Measurements from ENCODE around the gene VAC14.
"Not testable (repeated sequence)": the region's sequence is repeated elsewhere in the genome, so short reads cannot be mapped to it uniquely, and the experiment has no call there.

The VAC14 gene

DNA sequence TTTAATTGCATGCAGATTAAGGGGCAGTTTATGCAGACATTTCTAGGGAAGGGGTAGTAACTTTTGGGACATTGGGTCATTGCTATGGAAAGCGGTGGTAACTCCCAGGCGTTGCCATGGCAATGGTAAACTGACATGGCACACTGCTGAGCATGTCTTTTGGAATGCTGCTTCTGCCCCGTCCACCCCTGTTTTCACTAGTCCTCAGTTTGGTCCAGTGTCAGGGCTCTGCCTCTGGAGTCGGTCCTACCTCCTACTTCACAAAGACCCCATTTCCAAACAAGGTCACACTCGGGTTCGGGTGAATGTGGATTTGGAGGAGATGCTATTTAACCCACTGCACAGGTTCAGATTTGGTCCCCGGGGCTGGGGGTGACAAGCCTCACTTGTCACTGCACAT is 151.7 kb downstream of the VAC14 start:
- in situ Hi-C loops (cut with MboI; ENCODE audit: low sequenced_read_pairs): no loop called here

DNA sequence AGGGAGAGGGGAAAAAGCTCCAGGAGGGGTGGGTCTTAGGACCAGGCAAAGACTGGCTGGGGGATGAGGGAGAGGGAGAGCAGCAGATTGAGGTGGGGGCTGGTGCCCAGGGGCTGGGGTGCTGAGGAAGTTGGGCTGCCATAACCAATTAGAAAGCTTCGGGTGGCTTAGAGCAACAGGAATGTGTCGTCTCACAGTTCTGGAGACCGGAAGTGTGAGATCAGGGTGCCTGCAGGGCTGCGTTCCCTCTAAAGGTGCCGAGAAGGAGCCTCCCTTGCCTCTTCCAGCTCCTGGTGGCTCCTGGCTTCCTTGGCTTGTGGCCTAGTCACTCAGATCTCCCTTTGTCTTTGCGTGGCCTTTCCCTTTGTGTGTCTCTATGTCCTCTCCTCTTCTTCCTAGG is 152.4 kb downstream of the VAC14 start:
- in situ Hi-C loops (cut with MboI; ENCODE audit: low sequenced_read_pairs): no loop called here

DNA sequence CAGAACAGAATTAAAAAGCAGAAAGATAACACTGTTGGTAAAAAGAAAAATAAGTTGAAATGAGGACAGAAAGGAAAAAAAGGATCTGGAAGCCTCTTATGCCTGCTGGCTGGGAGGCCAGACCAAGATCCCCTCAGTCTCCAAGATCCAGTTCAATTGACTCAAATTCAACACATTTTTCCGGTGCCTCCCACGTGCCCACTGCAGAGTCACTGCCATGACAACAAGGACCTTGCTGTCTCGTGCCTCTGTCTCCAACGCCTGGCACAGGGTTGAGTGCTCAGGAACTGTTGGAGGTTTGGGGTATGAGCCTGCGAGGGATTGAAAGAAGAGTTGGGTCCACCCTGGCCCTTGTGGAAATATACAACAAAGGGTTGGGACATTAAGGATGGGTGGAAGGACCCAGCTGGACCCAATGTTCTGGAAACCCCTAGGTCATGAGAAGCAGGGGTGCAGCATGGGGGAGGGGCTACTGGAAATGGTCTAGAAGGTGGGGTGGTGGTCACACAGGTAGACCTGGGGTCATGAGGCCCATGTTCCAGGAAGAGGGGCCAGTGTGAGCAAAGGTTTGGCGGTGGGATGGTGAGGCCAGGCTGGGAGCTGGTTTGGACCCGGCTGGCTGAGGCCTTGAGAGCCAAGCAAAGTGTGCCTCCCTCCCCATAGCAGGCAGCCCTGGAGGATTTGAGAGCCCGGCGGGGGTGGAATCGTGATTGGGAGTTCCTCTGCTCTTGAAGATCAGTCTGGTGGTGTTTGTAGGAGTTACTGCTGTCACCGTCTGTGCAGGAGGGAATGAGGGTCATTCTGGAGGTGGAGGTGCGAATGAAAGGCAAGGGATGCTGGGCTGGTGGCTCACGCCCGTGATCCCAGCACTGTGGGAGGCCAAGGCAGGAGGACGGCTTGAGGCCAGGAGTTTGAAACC is 153.3 kb downstream of the VAC14 start:
- in situ Hi-C loops (cut with MboI; ENCODE audit: low sequenced_read_pairs): no loop called here

DNA sequence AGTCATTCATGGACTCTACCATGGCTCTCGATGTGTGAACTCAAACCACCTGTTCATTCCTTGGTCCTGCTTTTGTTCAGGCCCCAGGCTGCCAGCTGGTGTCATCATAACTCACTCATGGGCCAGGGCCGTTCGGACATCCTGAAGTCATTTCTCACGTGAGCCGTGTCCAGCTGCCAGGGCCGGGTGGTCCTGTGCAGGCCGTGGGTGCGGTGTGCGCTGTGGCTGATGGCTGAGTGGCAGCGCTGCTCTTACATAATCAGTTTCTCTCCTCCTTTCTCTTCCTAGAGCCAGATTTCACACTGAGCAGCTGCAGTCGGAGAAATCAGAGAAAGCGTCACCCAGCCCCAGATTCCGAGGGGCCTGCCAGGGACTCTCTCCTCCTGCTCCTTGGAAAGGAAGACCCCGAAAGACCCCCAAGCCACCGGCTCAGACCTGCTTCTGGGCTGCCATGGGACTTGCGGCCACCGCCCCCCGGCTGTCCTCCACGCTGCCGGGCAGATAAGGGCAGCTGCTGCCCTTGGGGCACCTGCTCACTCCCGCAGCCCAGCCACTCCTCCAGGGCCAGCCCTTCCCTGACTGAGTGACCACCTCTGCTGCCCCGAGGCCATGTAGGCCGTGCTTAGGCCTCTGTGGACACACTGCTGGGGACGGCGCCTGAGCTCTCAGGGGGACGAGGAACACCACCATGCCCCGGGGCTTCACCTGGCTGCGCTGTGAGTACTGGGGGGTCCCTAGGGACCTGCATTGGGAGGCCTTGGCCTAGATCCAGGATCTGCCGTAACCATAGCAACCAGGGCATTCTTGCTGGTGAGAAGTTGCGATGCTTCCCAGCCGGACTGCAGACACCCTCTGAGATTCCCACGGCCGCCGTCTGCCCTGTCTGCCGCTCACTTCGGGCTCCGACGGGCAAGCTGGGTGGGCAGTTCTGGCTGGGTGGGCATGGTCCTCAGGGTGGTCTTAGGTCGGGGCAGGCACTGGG is 154.4 kb downstream of the VAC14 start, which contains the start of gene IL34:
TSS of gene IL34 (plus strand) at position 300 of the 982 bp plus-strand sequence. CDS start at position 689, 389 bp downstream.
- in situ Hi-C loops (cut with MboI; ENCODE audit: low sequenced_read_pairs): no loop called here

DNA sequence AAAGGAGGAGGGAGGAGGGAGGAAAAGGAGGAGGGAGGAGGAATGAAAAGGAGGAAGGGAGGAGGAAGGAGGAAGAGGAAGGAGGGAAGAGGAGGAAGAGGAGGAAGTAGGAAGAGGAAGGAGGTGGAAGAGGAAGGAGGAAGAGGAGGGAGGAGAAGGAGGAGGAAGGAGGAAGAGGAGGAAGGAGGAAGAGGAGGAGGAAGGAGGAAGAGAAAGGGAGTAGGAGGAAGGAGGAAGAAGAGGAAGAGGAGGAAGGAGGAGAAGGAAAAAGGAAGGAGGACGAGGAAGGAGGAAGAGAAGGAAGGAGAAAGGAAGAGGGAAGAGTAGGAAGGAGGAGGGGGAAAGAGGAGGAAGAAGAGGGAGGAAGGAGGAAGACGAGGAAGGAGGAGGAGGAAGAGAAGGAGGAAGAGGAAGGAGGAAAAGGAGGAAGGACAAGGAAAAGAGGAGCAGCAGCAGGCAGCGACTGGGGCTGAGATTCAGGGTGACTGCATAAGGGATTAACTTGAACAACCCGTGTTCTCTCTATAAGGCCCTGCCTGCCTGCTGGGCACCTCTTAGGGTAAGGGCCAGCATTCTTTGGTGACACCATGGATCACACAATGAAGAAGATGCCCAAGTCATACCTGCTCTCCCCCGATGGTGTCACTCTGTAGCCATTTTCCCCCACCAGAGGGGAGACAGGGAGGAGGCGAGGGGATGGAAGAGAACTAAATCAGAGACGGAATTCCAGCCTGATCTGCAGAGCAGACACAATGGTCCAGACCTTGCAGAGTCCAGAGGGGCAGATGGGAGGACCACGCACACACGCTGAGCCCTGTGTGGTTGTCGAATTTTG is 156.0 kb downstream of the VAC14 start:
- in situ Hi-C loops (cut with MboI; ENCODE audit: low sequenced_read_pairs): no loop called here

DNA sequence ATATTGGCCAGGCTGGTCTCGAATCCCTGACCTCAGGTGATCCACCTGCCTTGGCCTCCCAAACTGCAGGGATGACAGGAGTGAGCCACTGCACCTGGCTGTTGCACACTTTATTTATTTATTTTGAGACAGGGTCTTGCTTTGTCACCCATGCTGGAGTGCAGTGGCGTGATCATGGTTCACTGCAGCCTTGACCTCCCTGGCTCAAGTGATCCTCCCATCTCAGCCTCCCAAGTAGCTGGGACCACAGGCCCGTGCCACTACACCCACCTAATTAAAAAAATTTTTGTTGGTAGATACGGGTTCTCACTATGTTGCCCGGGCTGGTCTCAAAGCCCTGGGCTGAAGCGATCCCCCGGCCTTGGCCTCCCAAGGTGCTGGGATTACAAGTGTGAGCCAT is 157.7 kb downstream of the VAC14 start:
- in situ Hi-C loops (cut with MboI; ENCODE audit: low sequenced_read_pairs): not testable (repeated sequence)

DNA sequence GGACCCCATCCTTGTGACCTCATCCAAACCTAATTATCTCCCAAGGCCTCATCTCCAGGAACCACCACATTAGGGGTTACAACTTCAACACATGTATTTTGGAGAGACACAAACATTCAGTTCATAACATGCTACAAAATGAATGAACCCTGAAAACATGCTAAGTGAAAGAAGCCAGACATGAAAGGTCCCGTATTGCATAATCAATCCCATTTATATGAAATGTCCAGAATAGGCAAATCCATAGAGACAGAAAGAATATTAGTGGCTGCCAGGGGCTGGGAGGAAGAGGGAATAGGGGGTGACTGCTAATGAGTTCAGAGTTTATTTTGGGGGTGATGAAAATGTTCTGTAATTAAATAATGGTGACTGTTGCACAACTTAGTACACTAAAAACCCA is 158.3 kb downstream of the VAC14 start:
- in situ Hi-C loops (cut with MboI; ENCODE audit: low sequenced_read_pairs): no loop called here

DNA sequence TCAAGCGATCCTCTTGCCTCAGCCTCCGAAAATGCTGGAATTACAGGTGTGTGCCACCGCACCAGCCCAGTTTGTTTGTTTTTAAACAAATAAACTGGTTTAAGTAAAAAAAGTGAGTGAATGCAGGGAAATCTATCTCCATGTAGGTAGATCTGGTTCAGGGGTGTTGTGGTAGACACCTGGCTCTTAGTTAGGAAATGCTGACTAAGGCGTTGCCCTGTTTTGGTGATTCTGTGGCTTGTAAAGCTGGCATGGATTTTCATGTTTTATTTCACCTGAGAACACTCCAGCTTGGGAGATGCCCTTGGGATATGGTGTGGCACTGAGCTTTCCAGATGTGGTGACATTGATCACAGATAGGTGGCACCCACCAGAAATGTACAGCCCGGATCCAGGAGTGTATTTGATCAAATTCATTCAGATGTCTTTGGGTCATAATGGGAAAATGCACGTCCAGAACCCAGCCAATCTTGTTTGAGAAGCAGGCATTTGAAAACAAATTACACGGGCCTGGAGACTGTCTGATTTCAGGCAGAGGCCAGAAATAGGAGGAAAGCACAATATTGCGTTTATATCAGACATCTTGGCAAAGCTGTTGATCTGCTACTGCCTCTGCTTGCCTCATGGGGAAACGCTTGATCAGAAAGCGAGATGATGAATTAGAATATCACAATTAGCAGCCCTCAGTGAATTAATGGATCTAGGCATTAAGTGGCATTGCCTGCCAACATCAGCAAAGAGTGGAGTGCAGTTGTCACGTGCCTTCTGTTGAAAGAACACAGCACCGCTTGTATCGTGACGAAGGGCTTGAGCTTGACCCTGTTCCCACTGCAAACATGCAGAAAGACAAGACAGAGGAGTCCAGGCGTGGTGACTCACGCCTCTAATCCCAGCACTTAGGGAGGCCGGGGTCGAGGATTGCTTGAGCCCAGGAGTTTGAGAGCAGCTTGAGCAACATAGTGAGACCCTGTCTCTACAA is 161.9 kb downstream of the VAC14 start:
- in situ Hi-C loops (cut with MboI; ENCODE audit: low sequenced_read_pairs): no loop called here

Data from hTERT RPE-1 (cell line).